Activated CD4-positive, CD25-positive, alpha-beta regulatory T cell treated with anti-CD3 and anti-CD28 coated beads, Interleukin-2, amount 50 U/mL, for 72 hours (primary cell): ENCODE measurements around the gene GNAL.
A peak's percentile ranks its signal among the peaks of the same experiment; 100 is the strongest.

Experiments
- DNase-seq: peaks from one replicate; pipeline ENCODE4 v3.0.0; 2021

Gene GNAL

DNA sequence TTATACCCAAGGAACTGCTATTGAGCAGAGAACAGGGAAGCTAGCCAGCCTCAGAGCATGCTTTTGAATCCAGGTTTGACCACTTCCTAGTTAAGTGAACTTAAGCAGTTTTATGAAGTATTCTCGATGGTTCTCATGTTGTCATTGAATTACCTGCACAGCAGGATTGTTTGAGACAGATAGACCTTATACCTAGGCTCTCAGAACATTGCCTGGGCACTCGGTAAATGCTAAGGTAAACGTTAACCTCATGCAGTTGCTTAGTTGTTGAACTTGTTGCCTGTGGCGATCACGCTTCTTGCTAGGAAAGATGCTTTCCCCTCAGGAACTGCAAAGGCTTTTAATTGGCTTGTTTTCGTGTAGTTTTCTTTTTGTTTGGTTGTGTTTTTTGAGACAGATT, 128.2 kb downstream of the GNAL start:
- no peak for DNase-seq

- DNase-seq: no peak
These were observed 129.6 kb downstream of the GNAL start for GRCh38 chr18:11818486-11819203.

GRCh38 chr18:11819938-11820337, 130.9 kb downstream of the GNAL start:
- no peak for DNase-seq

- DNase-seq: no peak
These were observed 131.6 kb downstream of the GNAL start for GRCh38 chr18:11820697-11821096.

GRCh38 chr18:11821208-11821607, 132.1 kb downstream of the GNAL start:
- no peak for DNase-seq

DNA sequence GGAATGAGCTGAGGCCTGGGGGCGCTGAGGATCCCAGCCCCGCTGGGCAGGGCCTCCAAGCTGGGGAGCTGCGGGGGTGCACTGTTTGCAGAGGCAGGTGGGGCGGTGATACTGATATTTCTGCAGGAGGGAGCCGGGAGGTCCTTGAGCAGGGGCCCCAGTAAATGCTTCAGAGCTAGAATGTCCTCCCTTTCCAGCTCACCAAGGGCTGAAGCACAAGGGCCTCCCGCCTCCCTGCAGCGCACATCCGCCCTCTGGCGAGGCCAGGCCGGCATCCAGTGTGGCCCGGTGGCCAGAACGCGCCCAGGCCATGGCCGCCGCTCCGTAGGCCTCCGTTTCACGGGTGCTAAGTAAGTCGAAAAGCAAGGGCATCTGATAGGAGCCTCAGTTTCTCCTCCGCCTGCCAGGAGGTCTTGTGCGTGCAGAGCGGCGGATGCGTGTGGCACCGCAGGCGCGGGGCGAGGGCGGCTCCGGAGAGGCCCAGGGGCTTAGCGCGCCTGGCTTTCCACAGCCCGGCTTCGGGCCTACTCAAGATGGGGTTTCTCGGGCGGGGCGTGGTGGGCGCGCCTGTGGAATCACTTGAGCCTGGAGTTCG, 132.7 kb downstream of the GNAL start:
- no peak for DNase-seq

DNA sequence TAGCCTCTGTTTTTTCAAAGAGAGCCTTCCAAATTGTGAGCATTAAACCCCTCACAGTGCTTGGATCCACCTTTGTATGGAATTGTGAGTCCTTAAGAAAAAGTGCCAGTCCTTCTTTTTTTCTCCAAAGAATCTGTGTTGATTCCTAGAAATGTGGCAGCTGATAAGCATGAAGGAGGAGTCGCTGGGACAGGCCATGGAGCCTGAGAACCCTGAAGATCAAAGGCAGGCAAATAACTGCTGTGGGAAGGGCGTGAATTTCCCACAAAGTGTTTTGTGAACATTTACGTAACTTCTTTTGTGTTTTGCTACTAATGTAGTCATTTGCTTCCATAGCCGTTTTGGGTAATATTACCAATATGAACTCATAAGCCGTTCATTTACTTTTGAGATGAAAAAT, 134.5 kb downstream of the GNAL start:
- DNase-seq: no peak

- DNase-seq: no peak
These were observed 137.8 kb downstream of the GNAL start for GRCh38 chr18:11826836-11827235.

DNA sequence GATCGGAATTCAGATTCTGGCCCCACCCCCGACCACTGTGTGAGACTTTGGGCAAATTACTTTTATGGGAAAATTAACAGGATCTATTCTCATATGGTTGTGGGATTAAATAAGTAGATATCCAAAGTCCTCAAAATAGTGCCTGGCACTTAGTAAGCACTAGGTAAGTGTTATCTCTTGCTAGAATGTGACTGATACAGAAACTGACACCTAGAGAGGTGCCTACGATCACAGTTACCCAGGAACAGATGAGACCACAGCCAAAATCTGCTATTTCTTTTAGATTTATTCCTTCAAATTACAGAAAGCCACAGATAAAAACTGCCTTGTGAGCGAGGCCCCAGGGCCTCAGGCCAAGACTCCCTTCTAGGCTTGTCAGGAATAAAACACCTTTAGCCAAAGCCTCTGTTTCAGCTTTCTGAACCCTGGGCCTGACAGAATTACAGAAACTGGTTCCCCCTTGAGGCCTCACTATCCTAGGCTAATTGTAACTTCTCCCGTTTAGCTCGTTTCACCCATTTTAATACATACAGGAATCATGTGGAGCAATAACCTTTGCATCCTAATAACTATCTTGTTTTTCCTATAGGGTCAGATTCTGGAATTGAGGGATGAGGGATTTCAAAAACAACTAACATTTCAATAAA, 139.8 kb downstream of the GNAL start:
- DNase-seq: no peak

- no peak for DNase-seq
These were observed 141.5 kb downstream of the GNAL start for GRCh38 chr18:11830585-11830984.

DNA sequence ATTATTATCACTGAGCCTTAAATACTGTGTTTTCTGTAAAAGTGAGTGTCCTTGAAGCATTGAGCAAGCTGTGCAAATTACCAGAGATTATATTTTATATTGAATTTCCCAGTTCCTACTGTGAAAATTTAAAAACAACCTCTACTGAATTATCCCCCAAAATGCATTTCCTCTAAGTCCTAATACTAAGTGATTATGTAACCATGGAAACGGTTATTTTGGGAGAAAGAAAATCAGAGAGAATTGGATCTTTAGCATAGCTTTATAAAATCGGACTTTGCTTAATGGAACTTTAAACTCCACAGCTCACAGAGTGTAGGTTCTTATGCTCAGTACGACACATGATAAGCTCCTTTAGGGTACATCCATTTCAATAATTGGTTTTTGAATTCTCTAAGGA, 142.9 kb downstream of the GNAL start:
- no peak for DNase-seq

- no peak for DNase-seq
These were observed 145.7 kb downstream of the GNAL start for GRCh38 chr18:11834772-11835171.

- no peak for DNase-seq
These were observed 150.5 kb downstream of the GNAL start for GRCh38 chr18:11839556-11839955.

- DNase-seq: no peak
These were observed 151.4 kb downstream of the GNAL start for GRCh38 chr18:11840493-11840892.

GRCh38 chr18:11842562-11842961, 153.5 kb downstream of the GNAL start:
- no peak for DNase-seq

- no peak for DNase-seq
These were observed 155.4 kb downstream of the GNAL start for GRCh38 chr18:11844436-11844835.

GRCh38 chr18:11845654-11846053, 156.6 kb downstream of the GNAL start:
- no peak for DNase-seq

GRCh38 chr18:11847811-11848210, 158.7 kb downstream of the GNAL start:
- DNase-seq: no peak

- DNase-seq: no peak
These were observed 160.2 kb downstream of the GNAL start for GRCh38 chr18:11849279-11849678.

GRCh38 chr18:11849841-11850634, 161.0 kb downstream of the GNAL start:
- peak; percentile 41 for DNase-seq

GRCh38 chr18:11850821-11851145, 161.7 kb downstream of the GNAL start:
- DNase-seq: no peak

DNA sequence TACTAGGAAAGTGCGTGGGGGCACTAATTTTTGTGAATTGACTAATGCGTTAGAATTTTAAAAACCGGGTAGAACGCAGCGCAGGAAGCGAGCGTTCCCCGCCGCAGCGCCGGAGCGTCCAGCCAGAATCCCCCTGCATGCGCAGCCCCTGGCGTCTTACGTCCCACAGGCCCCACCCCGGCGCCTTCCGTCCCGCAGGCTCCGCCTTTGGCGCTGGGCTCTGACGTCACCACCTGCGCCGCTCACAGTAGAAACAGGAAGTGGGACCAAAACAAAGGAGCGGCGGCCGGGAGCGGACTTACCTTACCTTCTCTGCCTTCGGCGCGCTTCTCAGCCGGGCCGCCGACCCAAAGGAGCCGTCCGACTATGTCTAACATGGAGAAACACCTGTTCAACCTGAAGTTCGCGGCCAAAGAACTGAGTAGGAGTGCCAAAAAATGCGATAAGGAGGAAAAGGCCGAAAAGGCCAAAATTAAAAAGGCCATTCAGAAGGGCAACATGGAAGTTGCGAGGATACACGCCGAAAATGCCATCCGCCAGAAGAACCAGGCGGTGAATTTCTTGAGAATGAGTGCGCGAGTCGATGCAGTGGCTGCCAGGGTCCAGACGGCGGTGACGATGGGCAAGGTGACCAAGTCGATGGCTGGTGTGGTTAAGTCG, 162.2 kb downstream of the GNAL start, which contains the start of gene CHMP1B:
Gene CHMP1B (plus strand): TSS at position 268 of the 660 bp plus-strand sequence. CDS start 99 bp downstream, at position 367.
- peak; percentile 95 for DNase-seq

GRCh38 chr18:11851806-11852337, 162.8 kb downstream of the GNAL start:
- DNase-seq: peak; percentile 45
